GM18499 (cell line): ENCODE results near the gene NUTM2B.
"Not testable (repeated sequence)": the region's sequence is repeated elsewhere in the genome, so short reads cannot be mapped to it uniquely, and the experiment has no call there.

Experiments
- ATAC-seq: cut with Tn5 transposase; IDR thresholded peaks from one replicate; pipeline ENCODE4 v1.9.1; 2021; ENCODE audit warnings: moderate number of reproducible peaks; ENCODE audit not compliant: insufficient read depth, unreplicated experiment

The NUTM2B gene

DNA sequence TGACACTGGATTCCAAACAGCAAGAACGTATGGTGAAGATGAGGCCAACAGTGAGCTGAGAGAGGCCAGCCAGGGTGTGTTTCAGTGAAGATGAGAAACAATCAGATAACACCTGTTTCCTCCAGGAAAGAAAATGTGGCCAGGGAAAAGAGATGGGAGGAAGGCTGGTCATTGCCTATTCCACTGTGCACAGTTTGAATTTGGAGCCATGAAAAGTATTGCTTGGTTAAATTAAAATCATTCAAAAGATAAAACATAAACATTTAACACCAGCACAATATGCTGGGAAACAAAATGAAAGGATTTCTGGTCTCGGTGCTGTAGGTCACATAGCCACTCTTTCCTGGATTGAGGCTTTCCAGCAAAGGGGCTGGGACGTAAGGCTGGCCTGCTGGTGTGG lies at the start of gene NUTM2B:
TSS of gene NUTM2B (plus strand) at position 301 of the 400 bp plus-strand sequence. CDS start 383 bp downstream, outside the sequence.
- not testable (repeated sequence) for ATAC-seq

DNA sequence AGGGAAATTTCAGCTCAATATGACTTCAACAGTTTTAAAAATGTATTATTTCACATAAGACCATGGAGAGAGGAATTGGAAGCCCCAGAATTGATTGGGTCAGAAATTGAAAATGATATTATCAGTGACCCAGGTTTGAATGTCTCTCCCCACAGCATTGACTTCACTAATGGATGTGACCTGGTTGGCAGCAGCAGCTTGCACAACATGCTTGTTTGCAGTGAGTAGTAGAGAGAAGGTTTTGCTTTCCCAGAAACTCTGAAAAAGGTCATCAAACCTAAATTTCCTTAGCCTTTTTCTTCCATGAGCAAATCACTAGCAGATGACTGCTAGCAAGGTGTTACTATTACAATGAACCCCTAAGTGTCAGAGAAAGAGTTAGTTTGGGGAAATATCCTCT lies 39.7 kb upstream of the NUTM2B start:
- not testable (repeated sequence) for ATAC-seq

- ATAC-seq = not testable (repeated sequence)
These were observed 38.3 kb upstream of the NUTM2B start for GRCh38 chr10:79664686-79665085.

- ATAC-seq = not testable (repeated sequence)
These were observed 33.7 kb upstream of the NUTM2B start for GRCh38 chr10:79669248-79669788.

DNA sequence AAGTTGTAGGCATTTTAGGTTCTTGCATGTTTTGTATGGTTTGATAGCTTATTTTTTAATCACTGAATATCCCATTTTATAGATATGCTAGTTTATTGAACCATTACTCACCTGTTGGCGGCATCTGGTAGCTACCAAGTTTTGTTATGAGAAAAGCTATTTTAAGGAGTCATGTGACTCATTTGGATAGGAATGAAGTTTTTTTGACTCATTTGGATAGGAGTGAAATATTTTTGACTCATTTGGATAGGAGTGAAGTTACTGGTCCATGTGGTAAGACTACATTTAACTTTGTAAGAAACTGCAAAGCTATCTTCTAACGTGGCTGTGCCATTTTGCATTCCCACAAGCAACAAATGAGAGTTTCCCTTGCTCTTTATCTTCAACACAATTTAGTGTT lies 28.1 kb upstream of the NUTM2B start:
- not testable (repeated sequence) for ATAC-seq

DNA sequence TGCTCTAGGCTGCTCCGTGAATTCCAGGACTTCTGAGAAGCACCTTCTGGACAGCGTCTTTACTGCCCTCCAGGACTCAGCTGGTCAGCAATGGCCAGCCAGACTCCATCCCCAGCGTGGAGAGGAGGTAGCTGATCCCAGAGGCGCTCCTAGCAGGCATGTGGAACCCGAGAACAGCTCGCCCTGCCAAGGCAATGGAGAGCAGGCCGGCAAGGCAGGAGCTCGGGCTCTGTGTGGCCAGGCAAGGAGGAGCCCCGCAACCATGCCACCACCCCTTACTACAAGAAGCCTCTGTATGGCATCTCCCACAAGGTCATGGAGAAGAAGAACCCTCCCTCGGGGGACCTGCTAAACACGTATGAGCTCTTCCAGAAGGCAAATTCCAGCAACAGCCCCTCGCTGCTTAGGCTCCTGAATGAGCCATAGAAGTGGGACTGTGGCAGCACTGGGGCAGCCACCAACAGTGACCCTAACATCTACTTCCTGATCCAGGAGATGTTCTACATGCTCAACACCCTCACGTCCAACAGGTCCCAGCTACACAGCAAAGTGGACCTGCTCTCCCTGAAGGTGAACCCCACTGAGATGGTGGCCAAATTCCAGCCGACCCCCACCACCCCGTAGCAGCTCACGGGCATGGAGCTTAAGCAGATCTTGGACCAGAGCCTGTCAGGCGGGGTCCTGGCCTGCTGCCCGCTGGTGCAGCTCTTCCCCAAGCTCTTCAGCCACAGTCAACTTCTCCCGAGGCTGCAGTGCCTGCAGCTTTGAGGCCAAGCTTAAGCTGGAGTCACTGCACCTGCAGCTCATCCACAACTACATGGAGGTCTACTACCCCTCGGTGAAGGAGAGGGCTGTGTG lies 19.8 kb upstream of the NUTM2B start:
- ATAC-seq = not testable (repeated sequence)

GRCh38 chr10:79683884-79684720 lies 18.9 kb upstream of the NUTM2B start:
- ATAC-seq = not testable (repeated sequence)

- not testable (repeated sequence) for ATAC-seq
These were observed 17.9 kb upstream of the NUTM2B start for GRCh38 chr10:79685044-79685685.

DNA sequence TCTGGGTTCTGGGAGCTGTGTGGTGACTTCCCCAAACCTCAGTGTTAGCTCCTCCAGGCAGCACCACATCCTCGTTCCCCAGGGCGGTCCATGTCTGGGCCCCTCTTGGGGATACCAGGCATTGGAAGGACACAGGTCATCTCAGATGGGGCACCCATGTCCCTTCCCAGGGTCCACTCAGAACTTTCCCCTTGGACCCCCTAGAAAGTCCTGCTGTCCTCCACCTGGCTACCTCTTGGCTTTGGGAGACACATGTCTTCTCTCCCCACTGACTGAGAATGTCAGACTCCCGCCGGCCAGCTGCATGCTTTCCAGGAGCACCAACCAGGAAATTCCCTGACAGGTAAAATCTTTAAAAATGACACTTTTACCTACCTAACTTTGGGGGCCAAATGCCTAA lies 16.4 kb upstream of the NUTM2B start:
- not testable (repeated sequence) for ATAC-seq

- ATAC-seq = not testable (repeated sequence)
These were observed 15.4 kb upstream of the NUTM2B start for GRCh38 chr10:79687406-79688150.

DNA sequence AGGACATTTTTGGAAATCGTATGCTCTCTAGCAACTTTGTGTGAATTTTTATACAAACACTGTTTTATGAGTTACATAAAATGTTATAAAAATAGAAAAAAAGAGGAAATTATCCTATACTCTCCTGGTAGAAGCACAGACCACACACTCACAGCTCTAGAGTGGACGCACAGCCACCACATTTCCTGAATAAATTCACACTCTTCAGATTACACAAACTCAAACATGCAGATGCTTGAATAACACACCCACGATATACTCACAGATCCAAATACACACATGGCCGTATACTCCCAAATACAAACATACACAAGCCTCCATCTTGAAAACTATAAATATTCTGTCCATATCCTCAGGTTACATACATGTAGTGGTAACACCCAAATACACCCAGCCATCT lies 14.2 kb upstream of the NUTM2B start:
- ATAC-seq = not testable (repeated sequence)

- not testable (repeated sequence) for ATAC-seq
These were observed 6.4 kb upstream of the NUTM2B start for GRCh38 chr10:79696596-79696995.

DNA sequence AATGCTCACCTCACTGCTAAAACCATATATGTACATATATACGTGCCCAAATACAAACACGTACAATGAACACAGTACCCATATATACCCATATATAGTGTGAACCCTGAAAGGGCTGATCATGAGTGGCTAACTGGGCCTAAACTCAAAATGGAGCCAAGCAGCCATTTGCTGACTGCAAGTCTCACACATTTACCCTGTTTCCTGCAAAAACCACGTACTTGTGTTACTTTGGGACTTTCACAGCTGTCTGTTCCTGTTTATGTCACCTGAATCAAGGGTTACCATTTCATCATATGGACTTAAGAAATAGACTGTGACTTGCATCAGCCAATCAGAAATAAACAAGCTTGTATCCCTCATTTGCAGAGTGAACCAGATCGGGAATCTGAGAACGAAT lies 5.9 kb upstream of the NUTM2B start:
- ATAC-seq = not testable (repeated sequence)

DNA sequence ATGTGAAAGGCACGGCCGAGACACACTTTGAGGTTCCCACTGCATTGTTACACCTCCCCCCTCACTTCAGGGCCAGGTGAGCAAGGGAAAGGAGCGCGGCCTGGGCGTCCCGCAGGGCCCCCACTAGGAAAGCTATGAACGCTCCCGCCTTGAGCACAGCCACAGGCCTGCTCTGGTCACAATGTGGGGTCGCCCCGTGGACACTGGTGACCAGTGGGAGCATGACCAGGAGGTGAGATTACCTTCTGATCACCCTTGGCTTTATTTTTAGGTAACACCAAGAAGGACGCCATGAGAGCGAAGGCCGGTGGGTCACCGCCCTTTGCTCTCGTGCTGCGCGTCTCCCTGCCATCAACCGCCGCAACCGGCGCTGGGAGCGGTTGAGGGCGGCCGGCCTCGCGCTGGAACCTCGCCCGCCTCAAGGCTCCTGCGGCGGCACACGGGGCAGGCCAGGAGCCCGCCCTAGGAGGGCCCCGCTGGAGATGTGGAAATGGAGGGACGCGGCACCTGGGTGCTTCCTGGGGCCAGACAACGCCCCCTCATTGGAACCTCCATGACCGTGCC lies 2.6 kb upstream of the NUTM2B start:
- not testable (repeated sequence) for ATAC-seq

DNA sequence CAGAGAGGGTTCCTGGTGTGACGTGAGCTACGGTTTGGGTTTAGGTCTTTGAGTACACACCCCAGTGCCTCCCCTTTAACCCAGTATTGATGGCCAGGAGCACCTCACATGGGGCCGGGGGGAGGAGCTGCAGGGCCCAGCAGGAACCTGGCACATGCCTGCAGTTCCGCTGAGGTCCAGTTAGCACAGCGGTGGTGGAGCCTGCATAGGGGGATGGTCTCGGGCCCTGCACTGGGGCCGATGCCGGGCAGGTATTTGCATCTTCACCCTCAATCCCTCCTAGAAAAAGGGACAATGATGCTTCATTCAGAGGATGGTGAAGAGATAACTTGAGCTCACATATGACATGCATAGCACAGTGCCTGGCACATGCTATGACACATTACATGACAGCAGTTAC lies 4.0 kb downstream of the NUTM2B start:
- ATAC-seq = not testable (repeated sequence)

- not testable (repeated sequence) for ATAC-seq
These were observed 11.9 kb downstream of the NUTM2B start for GRCh38 chr10:79714976-79715375.

GRCh38 chr10:79716917-79717579 lies 14.0 kb downstream of the NUTM2B start:
- not testable (repeated sequence) for ATAC-seq

GRCh38 chr10:79720000-79720399 lies 17.0 kb downstream of the NUTM2B start:
- ATAC-seq = not testable (repeated sequence)

DNA sequence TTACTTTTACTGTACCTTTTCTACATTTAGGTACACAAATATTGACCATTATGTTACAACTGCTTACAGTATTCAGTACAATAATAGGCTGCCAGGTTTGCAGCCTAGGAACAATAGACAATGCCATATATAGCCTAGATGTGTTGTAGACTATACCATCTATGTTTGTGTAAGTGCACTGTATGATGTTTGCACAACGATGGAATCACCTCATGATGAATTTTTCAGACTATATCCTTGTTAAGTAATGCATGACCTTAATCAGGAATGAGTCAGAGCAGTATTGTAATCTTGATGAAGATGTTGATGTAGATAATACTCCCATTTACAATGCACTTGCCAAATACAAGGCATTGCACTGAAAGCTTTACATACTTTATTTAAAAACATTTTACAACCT lies 23.6 kb downstream of the NUTM2B start:
- ATAC-seq = not testable (repeated sequence)
